Retinal pigment epithelial cell (primary cell): ENCODE results near the gene MAT2A.
A peak's percentile ranks its signal among the peaks of the same experiment; 100 is the strongest.

Experiments used
- DNase-seq: peaks from one replicate; pipeline ENCODE4 v3.0.0-alpha.2; 2010; ENCODE audit warnings: low read depth
- H3K4me3 ChIP-seq: 2 replicates; pipeline ENCODE4 v1.5.1; 2011; ENCODE audit warnings: mild to moderate bottlenecking, low read length, control low read depth, moderate library complexity
- CTCF ChIP-seq: conservative IDR thresholded peaks from 2 replicates; pipeline ENCODE4 v1.5.1; 2011; ENCODE audit warnings: low read depth, low read length, control low read depth, inconsistent platforms

The MAT2A gene

DNA sequence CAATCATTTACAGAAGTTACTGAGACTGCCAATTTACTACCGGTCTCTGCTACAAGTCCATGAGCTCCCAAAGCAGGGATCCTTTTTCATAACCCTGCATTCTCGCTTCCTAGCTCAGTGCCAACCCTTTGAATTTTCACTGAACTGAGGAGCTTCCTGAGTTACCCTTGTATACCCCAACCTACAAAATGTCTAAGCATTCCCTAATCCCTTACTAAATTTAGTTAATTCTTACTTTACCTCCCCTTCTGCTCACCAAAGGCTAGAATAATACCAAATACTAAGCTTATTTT lies 9.6 kb downstream of the MAT2A start:
- no peak overlapping the region for H3K4me3 ChIP-seq
- TF ChIP-seq CTCF, result no peak
- DNase-seq, result no peak

DNA sequence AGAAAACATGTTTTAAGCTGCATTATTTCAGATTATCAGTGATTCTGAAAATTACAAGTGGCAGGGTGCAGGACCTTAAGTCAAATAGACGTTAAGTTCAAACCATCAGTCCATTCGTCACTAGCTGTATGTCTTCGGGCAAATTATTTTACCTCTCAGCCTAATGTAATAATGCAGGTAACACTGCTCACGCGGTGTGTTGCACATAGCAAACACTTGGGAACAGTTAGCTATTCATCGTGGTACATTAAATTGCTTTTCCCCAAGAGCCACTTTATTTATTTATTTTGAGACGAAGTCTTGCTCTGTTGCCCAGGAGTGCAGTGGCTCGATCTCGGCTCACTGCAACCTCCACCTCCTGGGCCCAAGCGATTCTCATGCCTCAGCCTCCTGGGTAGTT lies 10.1 kb downstream of the MAT2A start:
- no peak for TF ChIP-seq CTCF
- H3K4me3 ChIP-seq, result no peak overlapping the region
- DNase-seq, result no peak

DNA sequence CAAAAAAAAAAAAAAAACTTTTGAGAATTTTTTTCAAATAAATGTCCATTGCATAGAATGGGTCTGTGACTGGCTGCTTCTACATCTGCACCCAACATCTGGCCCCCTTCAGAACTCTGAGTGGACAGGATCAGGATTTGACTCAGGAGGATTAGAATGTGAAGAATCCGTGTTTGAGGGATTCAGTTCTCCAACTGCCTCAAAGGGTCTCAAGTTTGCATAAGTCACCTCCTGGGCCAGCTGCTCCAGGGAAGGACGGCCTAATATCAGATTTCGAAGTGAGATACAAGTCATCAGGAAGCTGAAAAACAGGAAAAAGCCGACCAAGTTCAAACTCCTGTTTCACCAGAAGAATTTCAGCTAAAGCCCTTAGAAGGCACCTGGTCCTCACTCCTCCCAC lies 10.9 kb downstream of the MAT2A start:
- DNase-seq, result no peak
- no peak for TF ChIP-seq CTCF
- H3K4me3 ChIP-seq, result no peak overlapping the region

- DNase-seq, result no peak
- H3K4me3 ChIP-seq, result no peak overlapping the region
- no peak for TF ChIP-seq CTCF
Observed at GRCh38 chr2:85550486-85550885, 11.5 kb downstream of the MAT2A start.

- no peak for DNase-seq
- peak; percentile 93 for TF ChIP-seq CTCF
- no peak overlapping the region for H3K4me3 ChIP-seq
Observed at GRCh38 chr2:85551698-85552678, 13.0 kb downstream of the MAT2A start.

DNA sequence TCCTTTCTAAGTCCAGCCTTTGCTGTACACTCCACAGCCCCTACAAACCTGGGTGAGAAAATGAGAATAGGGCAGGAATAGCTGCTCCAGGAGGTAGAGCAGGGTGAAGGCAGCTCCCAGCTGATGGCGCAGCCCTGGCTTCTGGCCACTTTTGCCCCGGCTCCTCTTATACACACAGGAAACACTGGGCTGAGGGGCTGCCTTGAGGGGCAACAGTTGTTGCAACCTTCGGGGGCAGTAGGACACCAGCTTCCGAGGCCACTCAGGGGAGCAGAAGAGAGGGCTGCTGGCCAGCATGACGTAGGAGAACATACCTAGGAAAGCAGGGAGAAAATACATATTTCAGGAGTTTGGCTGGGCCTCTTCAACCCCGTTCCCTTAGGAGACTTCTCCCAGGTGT lies 14.2 kb downstream of the MAT2A start:
- no peak for DNase-seq
- TF ChIP-seq CTCF, result no peak
- H3K4me3 ChIP-seq, result no peak overlapping the region

GRCh38 chr2:85554980-85555612 lies 16.1 kb downstream of the MAT2A start:
- DNase-seq, result no peak
- H3K4me3 ChIP-seq, result no peak overlapping the region
- no peak for TF ChIP-seq CTCF
